GM12878 (cell line): ENCODE measurements around the gene SEPTIN11. TPM values are rescaled to one million over a fixed set of nuclear protein-coding genes. Genes with fewer than 3 reads are reported as not detected.

Experiments used
- ATAC-seq: fragments of 200-7000 bp; cut with Tn5 transposase; 3 replicates; pipeline ENCODE4 v1.9.1; 2020; ENCODE audit warnings: mild to moderate bottlenecking, moderate library complexity
- BruUV-seq: library from RNA; stranded (reverse); fragments of 400-500 nt; replicated peaks from 2 replicates; lab custom pipeline; 2021; lab: Mats Ljungman, UMichigan
- CTCF ChIA-PET: fragments of 300-600 bp; sonication (Branson Sonifier 250); formaldehyde crosslinking; extraction: SDS; loops from one replicate; lab custom pipeline; 2021; ENCODE audit warnings: inconsistent platforms; lab: Yijun Ruan, JAX
- POLR2A ChIA-PET: fragments of 350-600 bp; formaldehyde crosslinking; extraction: SDS; loops from one replicate; lab custom pipeline; 2021; ENCODE audit warnings: inconsistent platforms; lab: Charles Lee
- RAD21 ChIA-PET: fragments of 300-600 bp; sonication (Branson Sonifier 250); formaldehyde crosslinking; loops from one replicate; lab custom pipeline; 2023; ENCODE audit warnings: antibody characterized with exemption; ENCODE audit not compliant: unreplicated experiment; lab: Charles Lee
- SMC1A ChIA-PET: fragments of 300-600 bp; sonication (Branson Sonifier 250); formaldehyde crosslinking; loops from one replicate; lab custom pipeline; 2023; ENCODE audit not compliant: unreplicated experiment, uncharacterized antibody; lab: Charles Lee
- DNase-seq: peaks from one replicate; pipeline ENCODE4 v3.0.0-alpha.2; 2011; ENCODE audit warnings: low read depth, low spot score
- FAIRE-seq: peaks from 3 replicates; lab custom pipeline; 2011; peaks lifted over from hg19 to GRCh38; lab: Jason Lieb, UNC
- H2AFZ ChIP-seq: 2 replicates; pipeline ENCODE4 v1.6.0; 2011; ENCODE audit warnings: low read depth, low read length, control low read depth; ENCODE audit not compliant: control insufficient read depth
- H3K27ac ChIP-seq: 2 replicates; pipeline ENCODE4 v1.5.1; 2011; ENCODE audit warnings: control low read depth; ENCODE audit not compliant: control insufficient read depth, insufficient read depth
- H3K27me3 ChIP-seq, 2 experiments: replicated peaks in 1 of 2; 2 replicates each; pipeline versions ENCODE4 v1.6.0 to v1.6.1; 2011; ENCODE audit warnings: low read length in 1 of 2; ENCODE audit not compliant: control insufficient read depth in 2 of 2, insufficient read depth in 2 of 2
- H3K36me3 ChIP-seq, 2 experiments: 2 replicates each; pipeline ENCODE4 v1.5.1; 2011; ENCODE audit warnings: low read length in 1 of 2; ENCODE audit not compliant: control insufficient read depth in 2 of 2, insufficient read depth in 2 of 2
- H3K4me1 ChIP-seq: 2 replicates; pipeline ENCODE4 v1.6.1; 2011; ENCODE audit warnings: mild to moderate bottlenecking, low read length, moderate library complexity, mixed read lengths; ENCODE audit not compliant: control insufficient read depth, insufficient read depth
- H3K4me2 ChIP-seq: 2 replicates; pipeline ENCODE4 v1.6.0; 2011; ENCODE audit warnings: control low read depth; ENCODE audit not compliant: control insufficient read depth, insufficient read depth
- H3K4me3 ChIP-seq: fragments of 200-600 bp; sonication (generic); 2 replicates; pipeline ENCODE4 v1.5.1; 2016
- H3K79me2 ChIP-seq: 2 replicates; pipeline ENCODE4 v1.6.0; 2011; ENCODE audit warnings: low read length; ENCODE audit not compliant: control insufficient read depth, insufficient read depth
- H3K9ac ChIP-seq: 2 replicates; pipeline ENCODE4 v1.8.0; 2011; ENCODE audit warnings: low read length, control low read depth, mixed read lengths; ENCODE audit not compliant: control insufficient read depth, insufficient read depth
- H3K9me3 ChIP-seq: replicated peaks from 3 replicates; pipeline ENCODE4 v1.5.1; 2011; ENCODE audit warnings: mild to moderate bottlenecking, low read length; ENCODE audit not compliant: control insufficient read depth, insufficient read depth
- H4K20me1 ChIP-seq: 2 replicates; pipeline ENCODE4 v1.6.0; 2011; ENCODE audit not compliant: control insufficient read depth, insufficient read depth
- CTCF ChIP-seq, 3 experiments: IDR thresholded peaks in 2 of 3; conservative IDR thresholded peaks in 1 of 3; 2 replicates each; pipeline ENCODE4 v1.5.1; 2011; ENCODE audit warnings: low read depth in 3 of 3, low read length in 3 of 3, mild to moderate bottlenecking in 3 of 3, control low read depth in 2 of 3, moderate library complexity in 2 of 3, inconsistent platforms in 1 of 3, mixed read lengths in 1 of 3; ENCODE audit not compliant: control insufficient read depth in 2 of 3, insufficient read depth in 1 of 3; ENCODE audit errors: extremely low read depth in 1 of 3
- CUX1 ChIP-seq: IDR thresholded peaks from 2 replicates; pipeline ENCODE4 v1.6.1; 2012; ENCODE audit warnings: improper control_type of control experiment, low read depth, low read length; ENCODE audit not compliant: insufficient replicate concordance
- HSF1 ChIP-seq: fragments of 150-350 bp; IDR thresholded peaks from 2 replicates; pipeline ENCODE4 v1.6.1; 2014; ENCODE audit warnings: mild to moderate bottlenecking, low read depth, low read length
- JUNB ChIP-seq: IDR thresholded peaks from 2 replicates; pipeline ENCODE4 v1.6.1; 2016; ENCODE audit warnings: antibody characterized with exemption, mild to moderate bottlenecking
- POLR2AphosphoS5 ChIP-seq: IDR thresholded peaks from 2 replicates; pipeline ENCODE4 v1.6.1; 2011; ENCODE audit warnings: mild to moderate bottlenecking, low read length, inconsistent platforms
- RBBP5 ChIP-seq: fragments of 200-600 bp; sonication (generic); conservative IDR thresholded peaks from 2 replicates; pipeline ENCODE4 v1.6.1; 2016
- SP1 ChIP-seq: IDR thresholded peaks from one replicate; pipeline ENCODE4 v1.6.1; 2011; ENCODE audit warnings: low read depth, low read length
- TBL1XR1 ChIP-seq: IDR thresholded peaks from 2 replicates; pipeline ENCODE4 v1.6.1; 2012; ENCODE audit warnings: low read depth, low read length, improper control_type of control experiment
- ZNF217 ChIP-seq: fragments of 450-650 bp; IDR thresholded peaks from 2 replicates; pipeline ENCODE4 v1.6.1; 2017; ENCODE audit warnings: antibody characterized with exemption, mild to moderate bottlenecking
- WGBS: methylation state at CpG from one replicate; pipeline ENCODE4 v1.1.6; 2016; ENCODE audit warnings: low lambda C conversion rate; ENCODE audit not compliant: insufficient replicate concordance, insufficient coverage; ENCODE audit errors: missing lambda C conversion rate; 5-methylcytosine and 5-hydroxymethylcytosine counted together
- in situ Hi-C: fragments of 300-500 bp; cut with MboI; formaldehyde crosslinking; loops from 9 replicates; pipeline ENCODE4 v1.14.3; 2018; ENCODE audit warnings: mixed read lengths
- intact Hi-C: fragments of 100-400 bp; cut with micrococcal nuclease; formaldehyde crosslinking; loops from one replicate; pipeline ENCODE4 v1.14.2; 2022; ENCODE audit not compliant: unreplicated experiment
- polyA plus RNA-seq, 11 experiments: library from polyadenylated mRNA; depleted of rRNA in 4 of 11; unstranded in 6 of 11; stranded (reverse) in 5 of 11; fragments of >200 nt; fragmentation: Nextera tagmentation in 4 of 11; fragmentation: Illumina TruSeq in 1 of 11; extraction: Ambion mirVana in 4 of 11; extraction: Trizol in 1 of 11; gene quantifications; 1 replicate in 1 of 11; 2 replicates in 10 of 11; pipeline versions ENCODE4 v1.2.1 to v1.2.3, GENCODE V29; 2011 to 2016; ENCODE audit warnings: inconsistent platforms in 2 of 11, missing spikeins in 2 of 11, low read depth in 1 of 11
- total RNA-seq, 4 experiments: library from RNA; depleted of rRNA in 3 of 4; stranded (reverse); fragments of >200 nt in 3 of 4; fragmentation: Illumina TruSeq in 1 of 4; extraction: Trizol in 1 of 4; gene quantifications; 2 replicates each; pipeline versions ENCODE4 v1.2.1 to v1.2.3, GENCODE V29; 2013 to 2021
- TF ChIP-seq, protein P1 (sequence below): fragments of 450-650 bp; conservative IDR thresholded peaks from 2 replicates; pipeline ENCODE4 v1.6.1; 2017; ENCODE audit warnings: mild to moderate bottlenecking, moderate library complexity

The SEPTIN11 gene
- total and polyA plus RNA-seq, 10 of the 15 experiments (the other 5 are each of a cell fraction or from before 2014, with no cell fraction given): 24.7 to 160 (median 91.3) TPM

GRCh38 chr4:76951672-76952010, 2.1 kb downstream of the SEPTIN11 start:
- Histone ChIP-seq H3K79me2 (peaks cover 81% of the 10 kb centered on the region), H3K27ac (peak overlapping the region; percentile 83; the same call in 1 of the 2 replicates), H3K4me3 (peak overlapping the region; percentile 95), H3K27me3 (no peaks in the 10 kb centered on the region), H3K36me3 (peaks cover 0 to 2% of the 10 kb centered on the region in 2 experiments; a peak in 2 of 4 replicates), H3K4me2 (peak overlapping the region; percentile 81), H4K20me1 (no peaks in the 10 kb centered on the region), H3K4me1 (peaks cover 14% of the 10 kb centered on the region; the same call in 1 of the 2 replicates), H2AFZ (no peak overlapping the region), H3K9me3 (no peaks in the 10 kb centered on the region), H3K9ac (peak overlapping the region; percentile 92)
- DNase-seq (no peak), FAIRE-seq (no peak), ATAC-seq (no peak)
- in situ Hi-C loops: no loop called here
- no TSS peak for BruUV-seq
- ChIA-PET SMC1A (interaction anchor here (0.9 to 3.5 kb wide), 6 partner anchors 11 to 43 kb away, joined by 3 to 22 read pairs (median 6); no protein-coding TSS in a partner anchor), RAD21 (interaction anchor here (0.6 to 3.1 kb wide), 7 partner anchors 7 to 93 kb away, joined by 3 to 17 read pairs (median 6); no protein-coding TSS in a partner anchor), POLR2A (interaction anchor here (0.6 to 1.9 kb wide), 6 partner anchors 8 to 242 kb away, joined by 3 to 8 read pairs (median 4); no protein-coding TSS in a partner anchor), CTCF (interaction anchor here (1.5 to 3.1 kb wide), 4 partner anchors 36 to 252 kb away, joined by 4 to 20 read pairs (median 6); no protein-coding TSS in a partner anchor)
- intact Hi-C loops: loop anchor here (2.0 to 5.0 kb wide), 2 partner anchors 33 to 206 kb away; partner anchors contain the start of gene CCNG2
- no peak for TF ChIP-seq TBL1XR1
- TF ChIP-seq CTCF (IDR thresholded peaks at IDR 0.05 in 2 of 3, conservative IDR thresholded peaks at IDR 0.05 in 1 of 3; ENCODE audit: control insufficient read depth in 2 of 3, extremely low read depth in 1 of 3, insufficient read depth in 1 of 3, low read depth in 3 of 3, low read length in 3 of 3): no peak
- TF ChIP-seq ZNF217: no peak
- TF ChIP-seq POLR2AphosphoS5: no peak
- TF ChIP-seq CUX1: no peak
- TF ChIP-seq JUNB: no peak
- no peak for TF ChIP-seq RBBP5
- TF ChIP-seq, protein P1, sequence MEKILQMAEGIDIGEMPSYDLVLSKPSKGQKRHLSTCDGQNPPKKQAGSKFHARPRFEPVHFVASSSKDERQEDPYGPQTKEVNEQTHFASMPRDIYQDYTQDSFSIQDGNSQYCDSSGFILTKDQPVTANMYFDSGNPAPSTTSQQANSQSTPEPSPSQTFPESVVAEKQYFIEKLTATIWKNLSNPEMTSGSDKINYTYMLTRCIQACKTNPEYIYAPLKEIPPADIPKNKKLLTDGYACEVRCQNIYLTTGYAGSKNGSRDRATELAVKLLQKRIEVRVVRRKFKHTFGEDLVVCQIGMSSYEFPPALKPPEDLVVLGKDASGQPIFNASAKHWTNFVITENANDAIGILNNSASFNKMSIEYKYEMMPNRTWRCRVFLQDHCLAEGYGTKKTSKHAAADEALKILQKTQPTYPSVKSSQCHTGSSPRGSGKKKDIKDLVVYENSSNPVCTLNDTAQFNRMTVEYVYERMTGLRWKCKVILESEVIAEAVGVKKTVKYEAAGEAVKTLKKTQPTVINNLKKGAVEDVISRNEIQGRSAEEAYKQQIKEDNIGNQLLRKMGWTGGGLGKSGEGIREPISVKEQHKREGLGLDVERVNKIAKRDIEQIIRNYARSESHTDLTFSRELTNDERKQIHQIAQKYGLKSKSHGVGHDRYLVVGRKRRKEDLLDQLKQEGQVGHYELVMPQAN: no peak
- TF ChIP-seq HSF1: no peak
- TF ChIP-seq SP1: no peak
- WGBS: 72% methylated on average over 5 of the region's 5 CpGs
